Duodenal mucosa (tissue), 2 donors: Measurements from ENCODE around the gene PON3.
A peak's percentile ranks its signal among the peaks of the same experiment; 100 is the strongest.

ENCODE experiments used
- H3K27ac ChIP-seq: one replicate; pipeline ENCODE4 v1.7.0; 2013; ENCODE audit warnings: low read depth, low read length
- H3K27me3 ChIP-seq, 2 donors: one replicate each; pipeline ENCODE4 v1.7.0; 2013; ENCODE audit warnings: low read length in 2 of 2, control low read depth in 1 of 2; ENCODE audit not compliant: insufficient read depth in 2 of 2, control insufficient read depth in 1 of 2
- H3K36me3 ChIP-seq, 2 donors: one replicate each; pipeline ENCODE4 v1.7.0; 2013; ENCODE audit warnings: low read length in 2 of 2, control low read depth in 1 of 2; ENCODE audit not compliant: insufficient read depth in 2 of 2, control insufficient read depth in 1 of 2
- H3K4me1 ChIP-seq, 2 donors: one replicate each; pipeline ENCODE4 v1.7.0; 2013; ENCODE audit warnings: low read length in 2 of 2, control low read depth in 1 of 2; ENCODE audit not compliant: insufficient read depth in 2 of 2, control insufficient read depth in 1 of 2
- H3K4me3 ChIP-seq, 2 donors: one replicate each; pipeline ENCODE4 v1.7.0; 2013; ENCODE audit warnings: low read length in 2 of 2, low read depth in 1 of 2
- H3K9ac ChIP-seq, 2 donors: one replicate each; pipeline ENCODE4 v1.7.0; 2013; ENCODE audit warnings: low read length in 2 of 2, low read depth in 1 of 2
- H3K9me3 ChIP-seq, 2 donors: one replicate each; pipeline ENCODE4 v1.7.0; 2013; ENCODE audit warnings: low read length in 2 of 2, control low read depth in 1 of 2; ENCODE audit not compliant: control insufficient read depth in 1 of 2

PON3 gene

DNA sequence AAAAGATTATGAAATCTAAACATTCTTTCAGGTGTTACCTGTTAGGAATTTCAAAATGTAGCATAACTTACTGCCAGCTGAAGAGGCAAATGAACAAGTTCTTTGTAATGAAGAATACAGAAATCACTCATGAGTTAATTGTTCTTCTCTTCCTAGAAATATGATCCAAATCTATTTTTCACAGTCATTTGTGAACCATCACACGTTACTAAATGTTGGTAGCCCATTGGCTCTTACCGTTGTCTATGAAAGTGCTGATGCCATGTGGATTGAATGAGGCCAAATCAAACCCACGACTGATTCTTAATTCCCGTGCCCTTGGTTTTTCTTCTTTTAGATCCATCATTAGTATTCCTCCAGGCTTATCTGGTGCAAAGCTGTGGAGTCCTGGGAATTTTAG, 15.9 kb upstream of the PON3 start:
- Histone ChIP-seq H3K9ac (no peak overlapping the region), H3K27me3 (no peaks in the 10 kb centered on the region), H3K27ac (no peak overlapping the region), H3K9me3 (no peaks in the 10 kb centered on the region), H3K4me1 (peaks cover 0 to 4% of the 10 kb centered on the region in 2 donors), H3K36me3 (peaks cover 14 to 30% of the 10 kb centered on the region in 2 donors), H3K4me3 (no peak overlapping the region)

DNA sequence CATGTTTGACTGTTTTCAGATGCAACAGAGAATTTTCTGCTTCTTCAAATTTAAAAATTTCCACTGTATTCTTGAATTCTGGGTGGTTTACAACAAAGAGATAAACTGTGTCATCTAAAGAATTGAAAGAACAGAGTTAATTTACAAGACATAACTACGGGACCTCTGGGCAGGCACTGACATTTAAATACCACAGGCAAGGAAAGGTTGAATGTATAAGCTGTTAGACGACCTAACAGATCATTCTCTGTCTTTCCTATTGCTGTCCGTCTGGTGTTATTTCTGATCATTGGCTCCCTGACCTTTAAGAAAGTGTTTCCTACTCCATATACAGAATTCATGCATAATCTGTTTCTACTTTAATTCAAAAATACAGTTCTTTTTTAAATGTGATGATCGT, 15.5 kb upstream of the PON3 start:
- Histone ChIP-seq H3K4me1 (peaks cover 0 to 4% of the 10 kb centered on the region in 2 donors), H3K9ac (no peak overlapping the region), H3K27ac (no peak overlapping the region), H3K4me3 (no peak overlapping the region), H3K9me3 (no peaks in the 10 kb centered on the region), H3K27me3 (no peaks in the 10 kb centered on the region), H3K36me3 (peaks cover 12 to 34% of the 10 kb centered on the region in 2 donors)

DNA sequence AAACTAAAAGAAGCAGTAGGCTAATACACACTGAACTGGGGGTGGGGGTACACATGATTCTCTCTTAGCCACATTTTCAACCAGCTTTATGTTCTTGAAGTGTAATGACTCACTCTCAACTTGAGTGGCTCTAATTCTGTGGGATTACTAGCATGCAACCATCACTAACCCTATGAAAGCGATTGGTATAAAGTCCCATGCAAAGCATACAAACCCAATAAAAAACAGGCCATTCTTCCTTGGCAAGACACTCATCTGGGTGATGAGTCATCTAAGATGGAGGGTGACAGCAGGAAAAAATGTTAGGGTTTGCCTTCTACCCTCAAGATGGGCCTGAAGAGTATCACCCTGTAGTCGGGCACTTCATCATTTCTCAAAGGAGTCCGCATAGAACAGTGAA, 14.9 kb upstream of the PON3 start:
- H3K4me1 ChIP-seq = peaks cover 0 to 4% of the 10 kb centered on the region in 2 donors
- peaks cover 12 to 37% of the 10 kb centered on the region in 2 donors for H3K36me3 ChIP-seq
- H3K4me3 ChIP-seq = no peak overlapping the region
- no peak overlapping the region for H3K27ac ChIP-seq
- no peaks in the 10 kb centered on the region for H3K27me3 ChIP-seq
- H3K9ac ChIP-seq = no peak overlapping the region
- H3K9me3 ChIP-seq = no peaks in the 10 kb centered on the region

DNA sequence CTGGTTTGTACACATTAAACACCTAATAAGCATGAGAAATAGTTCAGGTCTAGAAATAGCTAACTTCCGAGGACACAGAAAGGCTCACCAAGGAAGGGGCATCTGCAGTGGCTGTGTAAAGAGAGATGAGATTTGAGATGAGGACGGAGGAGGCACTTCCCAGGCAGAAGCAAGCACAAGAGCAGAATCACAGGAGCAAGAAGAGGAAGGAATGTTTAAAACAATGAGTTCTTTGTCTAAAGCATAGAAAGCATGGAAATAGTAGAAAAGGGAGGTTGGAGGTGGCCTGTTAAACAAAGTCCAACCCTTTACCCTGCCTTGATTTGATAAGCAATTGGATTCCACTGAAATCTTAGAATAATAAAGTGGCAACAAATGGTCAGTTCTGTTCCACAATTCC, 11.6 kb upstream of the PON3 start:
- peaks cover 11 to 53% of the 10 kb centered on the region in 2 donors for H3K36me3 ChIP-seq
- peaks cover 0 to 4% of the 10 kb centered on the region in 2 donors for H3K4me1 ChIP-seq
- no peaks in the 10 kb centered on the region for H3K9me3 ChIP-seq
- H3K27ac ChIP-seq = no peak overlapping the region
- no peaks in the 10 kb centered on the region for H3K27me3 ChIP-seq
- no peak overlapping the region for H3K4me3 ChIP-seq
- no peak overlapping the region for H3K9ac ChIP-seq

DNA sequence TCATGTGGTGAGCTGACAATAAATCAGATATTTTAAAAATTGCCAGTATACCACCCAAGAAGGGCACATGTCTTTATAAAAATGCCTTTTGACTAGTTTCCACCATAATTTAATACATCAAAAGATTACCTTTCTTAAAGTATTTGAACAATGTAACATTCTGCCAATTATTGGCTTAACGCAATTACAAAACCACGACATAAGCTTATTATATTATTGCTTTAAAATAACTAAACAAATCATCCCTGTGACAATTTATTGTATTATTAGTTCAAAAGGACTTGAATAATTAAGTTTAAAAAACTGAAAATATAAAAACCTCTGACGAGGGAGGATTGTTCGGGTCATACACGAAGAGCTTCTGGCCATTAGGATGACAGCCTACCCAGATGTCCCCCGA, 9.6 kb upstream of the PON3 start:
- no peak overlapping the region for H3K4me3 ChIP-seq
- peaks cover 2 to 43% of the 10 kb centered on the region in 2 donors for H3K36me3 ChIP-seq
- H3K9me3 ChIP-seq = no peaks in the 10 kb centered on the region
- no peak overlapping the region for H3K27ac ChIP-seq
- H3K9ac ChIP-seq = no peak overlapping the region
- peaks cover 0 to 4% of the 10 kb centered on the region in 2 donors for H3K4me1 ChIP-seq
- H3K27me3 ChIP-seq = no peaks in the 10 kb centered on the region

DNA sequence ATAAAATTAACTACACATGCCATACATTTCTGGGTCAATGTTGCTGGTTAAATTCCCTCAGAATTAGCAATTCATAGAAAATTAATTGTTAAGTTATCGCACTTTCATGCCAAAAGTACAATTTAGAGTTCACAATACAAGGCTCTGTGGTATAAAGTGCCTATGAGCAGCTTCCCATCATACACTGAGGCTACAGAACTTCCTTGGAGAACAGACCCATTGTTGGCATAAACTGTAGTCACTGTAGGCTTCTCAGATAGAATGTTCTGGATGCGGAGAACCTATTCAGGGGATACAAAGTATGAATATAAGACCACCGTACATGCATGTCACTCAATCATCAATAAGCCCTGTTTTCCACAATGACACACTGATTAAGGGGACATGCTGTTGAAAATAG, 9.0 kb upstream of the PON3 start:
- no peak overlapping the region for H3K27ac ChIP-seq
- peaks cover 2 to 39% of the 10 kb centered on the region in 2 donors for H3K36me3 ChIP-seq
- H3K27me3 ChIP-seq = no peaks in the 10 kb centered on the region
- H3K9ac ChIP-seq = no peak overlapping the region
- H3K4me3 ChIP-seq = no peak overlapping the region
- no peaks in the 10 kb centered on the region for H3K9me3 ChIP-seq
- peaks cover 0 to 4% of the 10 kb centered on the region in 2 donors for H3K4me1 ChIP-seq

DNA sequence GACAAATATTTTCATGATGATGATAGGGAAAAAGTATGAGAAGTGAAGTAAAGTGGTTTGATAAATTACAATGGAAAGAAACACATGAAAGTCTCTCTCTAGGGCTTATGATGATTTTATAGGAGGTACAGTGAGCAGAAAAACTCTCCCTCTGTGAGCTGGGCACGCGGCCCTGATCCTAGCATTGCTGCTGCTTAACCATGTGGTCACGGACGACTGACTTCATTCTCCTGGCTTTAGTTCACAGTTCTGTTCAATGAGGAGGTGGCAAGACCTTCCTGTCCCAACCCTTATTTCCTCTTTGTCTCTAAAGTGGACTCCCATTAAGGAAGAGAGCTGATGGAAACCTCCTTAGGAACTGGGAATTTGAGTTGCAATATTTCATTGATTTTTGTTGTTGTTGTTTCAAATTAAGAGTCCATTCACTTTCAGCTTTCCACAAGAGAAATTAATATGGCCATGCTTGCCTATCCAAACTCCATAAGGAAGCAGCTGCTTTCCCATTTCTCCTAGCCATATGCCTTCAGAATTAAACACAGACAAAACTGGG, 8.2 kb upstream of the PON3 start:
- Histone ChIP-seq H3K4me1 (peaks cover 0 to 4% of the 10 kb centered on the region in 2 donors), H3K9ac (no peak overlapping the region), H3K36me3 (peaks cover 2 to 36% of the 10 kb centered on the region in 2 donors), H3K27me3 (no peaks in the 10 kb centered on the region), H3K4me3 (no peak overlapping the region), H3K27ac (no peak overlapping the region), H3K9me3 (no peaks in the 10 kb centered on the region)

DNA sequence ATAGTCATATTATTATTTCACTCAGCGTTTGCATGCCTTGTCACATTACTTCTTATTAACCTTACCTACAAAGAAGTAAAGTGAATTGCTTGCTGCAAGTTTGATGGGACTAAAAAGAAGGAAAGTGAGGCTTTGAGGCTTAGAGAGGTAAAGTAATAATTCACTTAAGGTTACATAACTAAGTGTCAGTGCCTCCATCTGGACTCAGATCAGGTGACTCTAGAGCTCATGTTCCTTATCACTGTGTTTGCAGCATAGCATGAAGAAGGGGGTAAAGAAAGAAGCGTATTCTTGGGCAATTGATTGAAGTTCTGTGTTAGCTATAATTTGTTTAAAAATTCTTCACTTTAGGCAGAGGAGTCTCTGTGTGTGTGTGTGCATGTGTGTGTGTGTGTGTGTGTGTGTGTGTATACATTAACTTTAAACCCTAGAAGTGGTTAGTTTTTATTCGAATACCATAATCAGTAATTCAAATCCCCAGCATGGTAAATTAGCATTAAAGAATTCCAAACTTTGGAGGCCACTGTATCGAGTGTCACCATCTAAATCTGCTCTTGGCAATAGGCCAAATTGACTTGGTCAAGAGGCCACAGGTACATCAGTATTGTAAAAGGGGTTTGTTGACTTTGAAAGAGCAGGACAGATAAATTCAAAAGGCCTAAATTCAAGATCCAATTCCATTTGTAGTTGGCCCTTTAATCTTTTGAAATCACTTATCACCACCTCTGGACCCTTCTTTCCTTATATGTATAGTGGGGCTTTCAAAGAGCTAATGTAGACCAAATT, 2.2 kb upstream of the PON3 start:
- peaks cover 2 to 5% of the 10 kb centered on the region in 2 donors for H3K36me3 ChIP-seq
- H3K4me1 ChIP-seq = peaks cover 3 to 4% of the 10 kb centered on the region in 2 donors
- H3K9me3 ChIP-seq = no peaks in the 10 kb centered on the region
- H3K27ac ChIP-seq = no peak overlapping the region
- H3K9ac ChIP-seq = no peak overlapping the region
- no peaks in the 10 kb centered on the region for H3K27me3 ChIP-seq
- H3K4me3 ChIP-seq = peak overlapping the region; percentile 26 to 82

DNA sequence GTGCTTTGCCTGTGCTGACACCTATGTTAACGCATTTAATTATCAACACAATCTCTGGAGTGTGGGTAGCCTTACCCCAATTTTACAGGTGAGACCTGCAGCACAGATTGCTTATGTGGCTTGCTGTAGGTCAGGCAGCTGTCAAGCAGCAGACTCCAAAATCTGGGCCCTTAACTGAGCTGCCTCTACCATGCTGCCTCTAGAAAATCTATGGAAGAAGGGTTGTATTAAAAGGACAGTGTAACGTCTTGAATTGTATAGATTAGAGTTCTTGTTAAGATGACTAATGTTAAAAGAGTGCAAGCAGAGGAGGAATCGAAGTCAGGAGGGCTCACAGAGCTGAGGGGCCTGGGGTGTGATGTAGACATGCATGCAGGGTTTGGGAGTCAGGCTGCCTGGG, 1.2 kb upstream of the PON3 start:
- no peaks in the 10 kb centered on the region for H3K9me3 ChIP-seq
- no peak overlapping the region for H3K27ac ChIP-seq
- H3K9ac ChIP-seq = peak overlapping the region; percentile 2 to 69
- H3K4me1 ChIP-seq = peaks cover 3 to 4% of the 10 kb centered on the region in 2 donors
- no peaks in the 10 kb centered on the region for H3K36me3 ChIP-seq
- no peaks in the 10 kb centered on the region for H3K27me3 ChIP-seq
- H3K4me3 ChIP-seq = peak overlapping the region; percentile 81 to 82

DNA sequence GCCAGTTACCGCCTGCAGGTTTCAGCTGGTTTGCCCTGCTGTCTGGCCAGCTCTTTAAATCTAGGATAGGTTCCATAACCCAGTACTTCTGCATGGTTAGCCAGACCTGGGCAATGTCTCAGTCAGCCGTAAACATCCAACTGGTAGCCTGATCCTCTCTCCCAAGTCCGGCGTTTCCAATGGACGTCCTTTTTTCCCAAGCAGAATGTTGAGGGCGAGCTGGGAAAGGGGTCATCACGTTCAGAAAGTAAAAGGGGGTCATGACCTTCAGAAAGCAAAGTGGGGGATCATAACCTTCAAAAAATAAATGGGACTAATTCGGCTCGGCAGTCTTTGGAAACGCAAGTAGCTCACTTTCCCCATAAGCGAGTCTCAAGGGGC, 430 bp downstream of the PON3 start:
- Histone ChIP-seq H3K4me3 (peak overlapping the region; percentile 81 to 82), H3K4me1 (peaks cover 3 to 4% of the 10 kb centered on the region in 2 donors), H3K9me3 (no peaks in the 10 kb centered on the region), H3K27ac (no peak overlapping the region), H3K36me3 (no peaks in the 10 kb centered on the region), H3K9ac (peak overlapping the region; percentile 41 to 69), H3K27me3 (no peaks in the 10 kb centered on the region)
